ENCODE measurements around the gene TENM4.
"Not testable (repeated sequence)": the region's sequence is repeated elsewhere in the genome, so short reads cannot be mapped to it uniquely, and the experiment has no call there.

The TENM4 gene

DNA sequence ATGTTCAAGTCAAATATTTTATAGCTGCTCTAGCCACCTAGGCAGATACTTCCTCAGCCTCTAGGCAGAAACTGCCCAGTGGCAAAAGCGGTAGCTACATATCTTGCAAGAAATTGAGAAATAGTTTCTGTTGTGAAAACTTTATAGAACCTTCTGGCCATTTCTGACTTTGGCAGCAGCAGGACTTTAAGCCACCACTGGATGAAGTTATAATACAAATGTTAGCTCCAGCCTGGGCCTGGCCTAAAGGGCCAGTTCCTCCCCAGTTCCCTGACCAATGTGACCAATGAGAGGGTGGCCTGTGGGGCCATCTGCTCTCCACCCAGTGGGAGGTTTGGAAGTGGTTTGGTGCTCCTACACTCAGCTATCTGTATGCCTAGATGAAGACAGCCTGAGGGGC is 612.2 kb downstream of the TENM4 start:
- peak; percentile 78 to 85 for DNase-seq

GRCh38 chr11:78827291-78827690 is 613.5 kb downstream of the TENM4 start:
- not testable (repeated sequence) for DNase-seq

- no peak for DNase-seq
These were observed 615.2 kb downstream of the TENM4 start for GRCh38 chr11:78825591-78826020.

DNA sequence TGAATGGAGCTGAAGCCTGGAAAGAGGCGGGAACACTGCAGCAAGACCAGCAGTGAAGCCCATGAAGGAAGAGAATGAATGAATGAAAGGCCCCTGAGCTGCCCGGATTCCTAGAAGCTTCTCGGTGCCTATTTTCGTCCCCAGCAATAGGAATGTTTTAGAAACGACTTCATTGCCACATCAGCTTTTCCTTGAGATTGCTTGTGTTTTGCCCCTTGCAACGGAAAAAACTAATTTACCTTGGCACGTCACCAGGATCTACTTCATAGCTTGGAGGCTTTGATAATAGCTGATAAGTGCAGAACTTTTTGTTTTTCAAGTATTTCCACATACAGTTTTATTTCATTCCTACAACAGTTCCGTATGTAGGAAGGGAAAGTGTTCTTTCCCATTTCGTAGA is 617.2 kb downstream of the TENM4 start:
- no peak for DNase-seq

DNA sequence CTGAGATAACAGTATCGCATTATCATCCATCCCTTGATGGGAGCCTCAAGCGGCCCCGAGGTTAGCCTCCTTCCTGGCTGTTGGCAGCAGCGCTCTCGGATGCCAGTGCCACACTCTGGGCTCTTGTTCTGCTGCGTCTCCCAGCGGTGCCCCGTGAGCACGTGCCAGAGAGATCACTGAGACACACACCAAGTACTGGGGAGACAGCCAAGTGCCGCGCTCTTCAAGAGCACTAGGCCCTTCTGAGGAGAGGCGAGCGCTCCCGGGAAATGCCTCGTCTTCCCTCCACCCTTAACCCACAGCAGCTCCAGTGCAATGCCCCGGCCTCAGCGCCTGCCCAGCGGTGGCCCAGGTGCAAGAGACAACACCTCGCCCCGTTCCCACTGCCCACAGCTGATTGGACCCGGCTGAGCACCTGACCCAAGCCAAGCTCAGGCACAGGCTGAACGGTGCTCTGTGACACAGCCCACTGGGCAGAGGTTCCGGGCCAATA is 617.9 kb downstream of the TENM4 start:
- DNase-seq: no peak

DNA sequence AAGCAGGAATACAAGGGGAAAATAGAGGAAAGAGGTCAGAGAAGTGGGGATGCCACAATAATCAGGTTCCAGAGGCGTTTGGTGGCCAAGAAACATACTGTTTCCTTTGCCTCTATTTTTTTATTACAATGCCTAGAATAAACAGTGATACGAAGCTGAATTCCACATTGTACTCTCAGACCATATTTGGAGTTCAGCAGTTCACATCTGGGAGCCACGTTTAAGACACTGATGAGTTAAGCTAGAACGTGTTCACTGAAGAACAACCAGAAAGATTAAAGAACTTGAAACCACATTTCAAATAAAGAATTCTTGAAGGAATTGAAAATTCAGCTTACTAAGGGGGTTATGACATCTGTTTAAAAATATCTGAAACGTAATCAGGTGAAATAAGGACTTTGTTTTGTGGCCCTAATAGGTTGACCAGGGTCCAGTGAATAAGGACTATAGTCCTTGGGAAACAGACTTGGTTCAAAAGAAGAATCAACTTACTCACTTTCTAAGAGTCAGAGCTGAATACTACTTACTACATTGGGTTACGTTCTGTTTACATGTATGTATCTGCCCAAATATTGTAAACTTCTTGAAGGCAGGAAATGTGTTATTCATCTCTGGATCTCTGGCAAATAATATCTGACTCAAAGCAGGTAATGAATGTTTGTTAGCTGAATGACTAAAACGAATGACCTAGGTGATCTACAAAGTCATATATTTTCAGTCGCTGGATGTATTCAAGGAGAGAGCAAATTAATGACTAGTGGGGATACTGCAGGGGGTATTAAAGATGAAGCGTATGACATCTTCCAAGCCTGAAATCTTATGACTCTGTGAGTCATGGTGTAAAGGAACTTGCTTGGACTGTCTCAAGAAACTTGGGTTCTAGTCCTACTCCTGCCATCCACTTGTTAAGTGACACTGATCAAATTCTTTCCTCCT is 619.2 kb downstream of the TENM4 start:
- DNase-seq: no peak

- no peak for DNase-seq
These were observed 620.1 kb downstream of the TENM4 start for GRCh38 chr11:78820741-78821140.

GRCh38 chr11:78818201-78818600 is 622.6 kb downstream of the TENM4 start:
- DNase-seq: no peak

- DNase-seq: peak; percentile 67 to 72
These were observed 625.0 kb downstream of the TENM4 start for GRCh38 chr11:78815831-78816230.

GRCh38 chr11:78812513-78813293 is 628.1 kb downstream of the TENM4 start:
- DNase-seq: peak; percentile 48 to 58

DNA sequence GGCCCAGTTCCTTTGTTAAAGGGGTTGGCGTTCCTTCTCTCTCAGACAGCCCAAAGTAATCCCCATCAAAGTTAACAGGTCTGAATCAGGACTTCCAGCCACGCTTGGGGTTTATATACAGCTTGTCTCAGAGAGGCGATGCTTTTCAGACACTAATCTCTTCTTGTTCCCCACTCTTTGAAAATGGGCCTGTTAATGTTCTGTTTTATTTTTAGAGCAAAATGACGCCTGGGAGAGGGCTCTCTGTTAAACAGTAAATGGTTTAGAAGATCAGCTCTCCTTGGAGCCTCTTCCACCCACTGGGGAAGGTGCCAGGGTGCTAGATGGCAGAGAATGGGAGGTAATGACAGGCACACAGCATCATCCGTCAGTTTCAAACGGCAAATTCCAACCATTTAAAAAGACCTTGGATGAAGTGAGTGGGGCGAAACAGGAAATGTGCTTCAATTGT is 630.2 kb downstream of the TENM4 start:
- DNase-seq: no peak

DNA sequence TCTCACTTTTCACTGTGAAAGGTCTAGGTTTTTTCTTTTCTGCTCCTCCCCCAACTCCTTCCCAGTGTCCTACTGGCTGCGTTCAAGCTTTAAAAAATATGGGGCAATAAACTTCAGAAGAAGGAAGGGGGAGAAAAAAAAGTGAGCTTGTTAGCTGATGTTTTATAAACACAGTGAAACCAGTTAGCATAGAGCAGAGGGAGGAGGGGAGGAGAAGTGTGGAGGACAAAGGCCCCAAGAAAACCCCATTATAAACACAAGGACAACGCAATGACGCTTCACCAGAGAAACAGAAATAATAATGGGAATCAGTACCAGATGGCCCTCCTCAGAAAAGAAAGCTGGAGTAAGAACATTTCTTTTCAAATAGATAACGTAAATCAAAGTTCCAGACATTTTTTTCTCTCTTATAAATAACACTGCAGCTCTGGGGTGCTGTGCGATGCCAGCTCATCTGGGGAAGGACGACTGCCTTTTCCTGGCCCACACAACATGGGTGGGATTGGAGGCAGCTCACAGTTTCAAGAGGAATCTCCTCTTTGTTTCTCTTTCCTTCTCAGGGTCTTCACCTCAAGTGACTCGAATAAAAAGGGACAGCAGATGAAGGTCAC is 630.8 kb downstream of the TENM4 start:
- DNase-seq: no peak

GRCh38 chr11:78808923-78809322 is 631.9 kb downstream of the TENM4 start:
- no peak for DNase-seq

- no peak for DNase-seq
These were observed 633.5 kb downstream of the TENM4 start for GRCh38 chr11:78807351-78807750.

DNA sequence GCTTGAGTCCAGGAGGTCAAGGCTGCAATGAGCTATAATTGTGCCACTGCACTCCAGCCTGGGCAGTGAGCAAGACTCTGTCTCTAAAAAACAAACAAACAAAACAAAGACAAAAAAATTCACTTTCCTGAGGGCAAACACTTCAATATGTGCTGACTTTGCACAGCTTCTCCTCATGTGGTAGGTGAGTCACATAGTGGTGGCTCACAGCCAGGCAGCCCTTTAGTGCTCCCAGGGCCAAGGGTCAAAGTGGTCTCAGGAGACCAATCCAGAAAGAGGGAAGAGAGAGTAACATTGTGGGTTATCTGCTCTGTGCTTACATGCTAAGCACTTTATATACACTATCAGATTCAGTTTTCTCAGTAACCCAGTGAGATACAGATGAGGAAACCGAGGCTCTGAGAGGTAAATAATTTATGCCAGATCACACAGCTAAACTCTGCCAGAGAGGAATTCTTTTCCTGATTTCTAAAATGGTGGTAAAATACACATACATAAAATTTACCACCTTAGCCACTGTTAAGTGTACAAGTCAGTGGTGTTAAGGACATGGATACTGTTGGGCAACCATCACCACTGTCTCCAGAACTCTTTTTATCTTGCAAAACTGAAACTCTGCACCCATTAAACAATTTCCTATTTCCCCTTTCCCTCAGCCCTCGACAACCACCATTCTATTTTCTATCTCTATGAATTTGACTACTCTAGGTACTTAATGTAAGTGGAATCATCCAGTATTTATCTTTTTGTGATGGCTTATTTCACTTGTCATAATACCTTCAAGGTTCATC is 634.4 kb downstream of the TENM4 start:
- peak; percentile 82 to 86 for DNase-seq

- DNase-seq: no peak
These were observed 635.8 kb downstream of the TENM4 start for GRCh38 chr11:78804991-78805390.

DNA sequence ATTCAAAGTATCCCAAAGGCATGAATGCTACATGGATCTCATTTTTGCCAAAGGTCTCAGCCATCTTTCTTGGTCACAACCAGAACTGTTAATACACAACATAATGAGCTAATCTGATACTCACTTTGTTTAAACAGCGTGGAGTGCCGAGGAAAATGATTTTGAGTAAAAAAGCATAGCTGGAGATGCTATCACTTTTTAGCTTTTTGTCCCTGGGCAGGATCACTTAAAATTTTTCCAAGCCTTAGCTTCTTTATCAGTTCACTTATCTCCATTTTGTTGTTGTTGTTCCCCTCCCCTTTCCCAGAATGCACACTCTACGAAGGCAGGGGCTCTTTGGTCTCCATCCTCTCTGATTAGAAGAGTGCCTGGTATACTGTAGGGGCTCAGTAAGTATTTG is 636.8 kb downstream of the TENM4 start:
- no peak for DNase-seq

DNA sequence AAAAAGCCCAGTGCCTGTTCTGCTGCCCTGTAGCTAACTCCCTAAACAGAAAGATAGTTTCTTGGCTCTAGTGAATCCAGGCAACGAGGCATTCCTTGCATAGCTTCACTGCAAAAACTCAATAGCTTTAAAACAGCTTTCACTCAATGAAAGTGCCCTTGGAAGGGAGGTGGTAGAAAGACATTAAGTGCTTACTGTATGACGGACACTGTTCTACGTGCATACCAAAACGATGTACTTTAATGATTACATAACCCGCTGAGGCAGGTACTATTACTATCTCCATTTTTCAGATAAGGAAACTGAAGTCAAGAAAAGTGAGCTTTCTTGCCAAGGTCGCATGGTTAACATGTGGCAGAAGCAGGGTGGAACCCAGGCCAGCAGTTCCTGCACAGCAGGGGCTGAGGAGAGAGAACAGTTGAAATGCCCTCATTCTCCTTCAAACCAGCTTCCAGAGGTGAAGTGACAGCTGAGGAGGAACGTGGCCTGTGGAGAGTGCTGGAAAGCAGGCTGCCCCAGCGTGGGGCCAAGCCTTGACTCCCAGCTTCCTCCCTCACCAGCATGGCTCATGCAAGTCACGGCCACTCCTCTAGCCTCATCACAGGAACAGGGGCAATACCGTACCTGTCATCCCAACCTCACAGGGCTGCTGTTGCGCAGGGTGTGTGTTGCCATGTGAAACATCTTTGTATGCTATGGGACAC is 638.6 kb downstream of the TENM4 start:
- DNase-seq: peak in 1 of 2 donors; percentile 40

DNA sequence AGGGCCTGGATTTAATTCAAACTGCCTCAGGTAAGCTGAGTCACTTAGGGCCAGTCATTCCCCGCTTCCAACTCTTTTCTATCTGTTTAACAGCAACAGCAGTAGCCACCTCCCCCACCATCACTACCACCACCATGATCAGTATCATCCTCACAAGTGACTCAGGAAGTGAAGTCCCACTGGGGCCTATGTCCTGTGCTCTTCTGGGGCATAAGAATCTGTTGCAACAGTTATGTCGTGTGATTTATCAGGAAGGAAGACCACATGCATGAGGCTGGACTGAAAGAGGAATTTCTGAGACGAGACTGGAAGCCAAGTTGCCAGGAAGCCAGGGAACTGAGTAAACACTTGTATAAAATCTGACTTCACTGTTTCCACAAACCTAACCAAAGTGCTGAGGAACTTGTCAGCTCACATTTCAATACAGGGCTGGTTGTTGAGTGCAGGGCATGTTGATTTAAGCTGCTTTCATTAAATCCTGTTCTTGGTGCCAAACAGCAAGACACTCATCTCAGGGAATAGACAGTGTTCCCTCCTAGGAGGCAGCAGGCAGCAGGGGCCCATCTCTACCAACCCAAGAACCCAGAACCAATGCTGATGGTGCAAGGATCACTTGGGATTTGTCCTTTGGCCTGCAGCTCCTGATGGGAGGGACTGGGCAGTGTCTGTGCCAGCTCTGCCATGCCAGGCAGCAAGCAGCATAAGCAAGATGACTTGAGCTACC is 639.5 kb downstream of the TENM4 start:
- DNase-seq: peak; percentile 90 to 94

DNA sequence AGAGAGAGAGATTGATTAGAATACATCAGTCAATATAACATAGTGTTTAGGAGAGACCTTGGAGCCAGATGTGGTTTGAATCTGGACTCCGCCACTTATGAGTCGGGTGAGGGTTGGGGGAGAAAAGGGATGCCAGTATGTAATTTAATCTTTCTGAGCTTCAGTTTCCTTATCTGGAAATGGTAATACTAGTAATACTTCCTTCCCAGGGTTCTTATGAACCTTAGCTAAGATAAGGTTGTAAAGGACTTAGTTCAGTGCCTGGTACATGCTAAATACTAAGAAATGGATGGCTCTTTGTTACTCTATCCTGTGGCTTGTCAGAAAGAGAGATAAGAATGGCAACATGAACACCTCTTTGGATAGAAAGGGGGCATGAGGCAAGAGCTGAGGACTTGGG is 640.1 kb downstream of the TENM4 start:
- DNase-seq: no peak
